Measurements from ENCODE around the gene PLA2G6. TPM values are rescaled to one million over a fixed set of nuclear protein-coding genes. Genes with fewer than 3 reads are reported as not detected.

Gene PLA2G6
- total RNA-seq, 1 experiment from 2014 or later, result 6.0 TPM

DNA sequence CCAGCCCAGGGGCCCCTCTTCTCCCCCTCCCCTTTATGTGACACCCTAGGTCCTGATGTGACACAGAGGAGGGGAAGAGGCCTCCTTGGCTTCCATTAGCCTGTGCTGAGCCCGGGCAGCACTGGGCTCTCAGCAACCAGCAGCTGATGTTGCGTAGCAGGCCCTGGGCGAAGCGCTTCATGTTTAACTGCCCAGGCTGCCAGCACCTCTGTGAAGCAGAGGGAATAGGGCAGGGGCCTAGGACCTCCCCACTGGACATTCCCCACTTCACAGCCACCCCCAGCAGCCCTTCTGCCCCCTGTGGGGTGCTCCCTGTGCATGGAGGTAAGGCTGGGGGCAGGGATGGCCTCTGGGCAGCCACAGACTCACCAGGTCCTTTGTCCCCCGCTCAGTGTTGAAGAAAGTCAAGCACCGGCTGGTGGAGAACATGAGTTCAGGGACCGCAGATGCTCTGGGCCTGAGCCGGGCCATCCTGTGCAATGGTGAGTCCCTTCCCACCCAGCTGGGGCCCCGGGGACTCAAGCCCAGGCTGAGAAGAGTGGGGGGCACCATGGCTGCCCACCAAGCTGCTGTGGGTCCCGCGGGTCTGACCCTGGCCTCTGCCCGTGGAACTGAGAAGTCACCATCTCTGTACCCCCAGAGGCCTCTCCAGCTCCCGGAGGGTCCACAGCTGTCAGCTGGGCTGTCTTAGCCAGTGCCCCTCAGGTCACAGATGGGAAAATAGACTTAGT lies 112.8 kb downstream of the PLA2G6 start:
- no peak overlapping the region for H3K4me2 ChIP-seq (ENCODE audit: low read length)
- TF ChIP-seq EZH2phosphoT487 (IDR thresholded peaks at IDR 0.05; ENCODE audit: borderline replicate concordance, low read length) (no peak), EZH2 (IDR thresholded peaks at IDR 0.05; ENCODE audit: low read length, unreplicated experiment) (no peak)
- TF ChIP-seq, protein P1, sequence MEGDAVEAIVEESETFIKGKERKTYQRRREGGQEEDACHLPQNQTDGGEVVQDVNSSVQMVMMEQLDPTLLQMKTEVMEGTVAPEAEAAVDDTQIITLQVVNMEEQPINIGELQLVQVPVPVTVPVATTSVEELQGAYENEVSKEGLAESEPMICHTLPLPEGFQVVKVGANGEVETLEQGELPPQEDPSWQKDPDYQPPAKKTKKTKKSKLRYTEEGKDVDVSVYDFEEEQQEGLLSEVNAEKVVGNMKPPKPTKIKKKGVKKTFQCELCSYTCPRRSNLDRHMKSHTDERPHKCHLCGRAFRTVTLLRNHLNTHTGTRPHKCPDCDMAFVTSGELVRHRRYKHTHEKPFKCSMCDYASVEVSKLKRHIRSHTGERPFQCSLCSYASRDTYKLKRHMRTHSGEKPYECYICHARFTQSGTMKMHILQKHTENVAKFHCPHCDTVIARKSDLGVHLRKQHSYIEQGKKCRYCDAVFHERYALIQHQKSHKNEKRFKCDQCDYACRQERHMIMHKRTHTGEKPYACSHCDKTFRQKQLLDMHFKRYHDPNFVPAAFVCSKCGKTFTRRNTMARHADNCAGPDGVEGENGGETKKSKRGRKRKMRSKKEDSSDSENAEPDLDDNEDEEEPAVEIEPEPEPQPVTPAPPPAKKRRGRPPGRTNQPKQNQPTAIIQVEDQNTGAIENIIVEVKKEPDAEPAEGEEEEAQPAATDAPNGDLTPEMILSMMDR (conservative IDR thresholded peaks at IDR 0.05; ENCODE audit: low read depth, low read length), result no peak
- CTCF ChIA-PET, result no interaction called here
- H3K9me2 ChIP-seq (replicated peaks; ENCODE audit: low read length), result no peaks in the 10 kb centered on the region
- H2AFZ ChIP-seq (ENCODE audit: low read length), result no peak overlapping the region
- H3K9me3 ChIP-seq (ENCODE audit: low read length), result no peaks in the 10 kb centered on the region
- no peak overlapping the region for H3K4me3 ChIP-seq (ENCODE audit: low read length)
- H4K20me1 ChIP-seq (ENCODE audit: low read length), result no peaks in the 10 kb centered on the region
- no peaks in the 10 kb centered on the region for H3K27me3 ChIP-seq (ENCODE audit: low read length)
- ATAC-seq (no peak), DNase-seq (no peak)
- POLR2A ChIA-PET (ENCODE audit: unreplicated experiment), result no interaction called here
- no peaks in the 10 kb centered on the region for H3K79me2 ChIP-seq (ENCODE audit: low read length)
- no peaks in the 10 kb centered on the region for H3F3A ChIP-seq (ENCODE audit: low read length, unreplicated experiment)
- H3K36me3 ChIP-seq (ENCODE audit: low read depth, low read length), result peaks cover 4% of the 10 kb centered on the region; the same call in 1 of the 2 replicates
- BruUV-seq (replicated peaks), result no TSS peak
- intact Hi-C loops (cut with micrococcal nuclease), result no loop called here
- H3K4me1 ChIP-seq (ENCODE audit: insufficient read depth, low read length), result no peaks in the 10 kb centered on the region
- no peak overlapping the region for H3K27ac ChIP-seq (ENCODE audit: low read length)
- no peak overlapping the region for H3K9ac ChIP-seq (ENCODE audit: low read length)

DNA sequence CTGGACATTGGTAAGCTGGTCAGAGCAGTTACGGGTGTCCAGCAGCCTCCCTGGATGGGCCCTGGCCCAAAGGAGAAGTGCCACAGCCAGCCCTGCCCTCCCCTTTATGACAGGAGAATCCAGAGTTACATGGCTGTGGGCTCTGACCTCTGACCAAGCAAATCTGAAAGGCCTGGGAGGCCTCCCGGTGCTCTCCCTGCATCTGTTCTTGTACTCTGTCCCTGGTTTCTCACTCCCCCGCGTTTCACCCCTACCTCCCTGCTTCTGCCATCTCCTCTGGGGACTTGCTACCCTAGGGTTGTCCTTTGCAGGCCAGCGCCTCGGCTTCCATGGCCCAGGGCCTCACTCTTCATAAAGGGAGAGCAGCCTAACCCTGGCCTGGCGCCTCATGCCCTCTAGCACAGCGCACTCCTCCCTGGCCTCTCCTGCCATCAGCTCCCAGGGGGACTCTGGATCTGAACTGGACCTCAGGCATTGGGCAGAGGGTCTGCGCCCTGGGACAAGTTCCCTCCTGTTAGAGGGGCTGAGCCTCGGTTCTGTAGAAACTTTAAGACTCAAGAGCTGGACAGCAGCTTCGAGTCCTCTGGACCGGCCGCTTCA lies 113.8 kb downstream of the PLA2G6 start:
- H3K27me3 ChIP-seq (ENCODE audit: low read length), result no peaks in the 10 kb centered on the region
- no peak overlapping the region for H2AFZ ChIP-seq (ENCODE audit: low read length)
- ATAC-seq (no peak), DNase-seq (no peak)
- no peaks in the 10 kb centered on the region for H3K79me2 ChIP-seq (ENCODE audit: low read length)
- intact Hi-C loops (cut with micrococcal nuclease), result no loop called here
- POLR2A ChIA-PET (ENCODE audit: unreplicated experiment), result no interaction called here
- CTCF ChIA-PET, result no interaction called here
- H3K4me1 ChIP-seq (ENCODE audit: insufficient read depth, low read length), result no peaks in the 10 kb centered on the region
- TF ChIP-seq EZH2phosphoT487 (IDR thresholded peaks at IDR 0.05; ENCODE audit: borderline replicate concordance, low read length), result no peak
- TF ChIP-seq EZH2 (IDR thresholded peaks at IDR 0.05; ENCODE audit: low read length, unreplicated experiment), result no peak
- TF ChIP-seq, protein P1 (conservative IDR thresholded peaks at IDR 0.05; ENCODE audit: low read depth, low read length), result no peak
- no TSS peak for BruUV-seq (replicated peaks)
- H3K4me3 ChIP-seq (ENCODE audit: low read length), result no peak overlapping the region
- H3K27ac ChIP-seq (ENCODE audit: low read length), result no peak overlapping the region
- no peaks in the 10 kb centered on the region for H4K20me1 ChIP-seq (ENCODE audit: low read length)
- no peaks in the 10 kb centered on the region for H3F3A ChIP-seq (ENCODE audit: low read length, unreplicated experiment)
- H3K9ac ChIP-seq (ENCODE audit: low read length), result no peak overlapping the region
- H3K36me3 ChIP-seq (ENCODE audit: low read depth, low read length), result peaks cover 4% of the 10 kb centered on the region; the same call in 1 of the 2 replicates
- H3K9me3 ChIP-seq (ENCODE audit: low read length), result no peaks in the 10 kb centered on the region
- no peak overlapping the region for H3K4me2 ChIP-seq (ENCODE audit: low read length)
- H3K9me2 ChIP-seq (replicated peaks; ENCODE audit: low read length), result no peaks in the 10 kb centered on the region

DNA sequence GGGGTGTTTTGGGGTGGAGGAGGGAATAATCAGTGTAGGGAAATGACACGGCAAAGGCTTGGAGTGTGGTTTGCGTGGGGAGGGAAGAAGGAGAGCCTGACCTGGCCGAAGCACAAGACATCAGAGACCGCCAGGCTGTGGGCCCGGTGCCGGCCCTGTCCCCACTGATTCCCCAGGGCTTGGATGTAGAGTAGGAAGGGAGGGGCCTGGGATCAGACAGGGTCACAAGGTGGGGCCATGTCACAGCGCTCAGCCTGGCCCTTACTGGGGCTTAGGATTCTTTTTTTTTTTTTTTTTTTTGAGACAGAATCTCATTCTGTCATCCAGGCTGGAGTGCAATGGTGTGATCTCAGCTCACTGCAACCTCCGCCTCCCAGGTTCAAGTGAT lies 114.6 kb downstream of the PLA2G6 start:
- intact Hi-C loops (cut with micrococcal nuclease), result no loop called here

More for the DNA sequence above, 114.6 kb downstream of the PLA2G6 start:
- Histone ChIP-seq H3K4me3 (ENCODE audit: low read length) (no peak overlapping the region), H3K9ac (ENCODE audit: low read length) (no peak overlapping the region), H3K9me3 (ENCODE audit: low read length) (no peaks in the 10 kb centered on the region), H3K4me1 (ENCODE audit: insufficient read depth, low read length) (no peaks in the 10 kb centered on the region), H3K27me3 (ENCODE audit: low read length) (no peaks in the 10 kb centered on the region), H3K4me2 (ENCODE audit: low read length) (no peak overlapping the region), H3K79me2 (ENCODE audit: low read length) (no peaks in the 10 kb centered on the region), H3F3A (ENCODE audit: low read length, unreplicated experiment) (no peaks in the 10 kb centered on the region), H3K36me3 (ENCODE audit: low read depth, low read length) (peaks cover 4% of the 10 kb centered on the region; the same call in 1 of the 2 replicates), H2AFZ (ENCODE audit: low read length) (no peak overlapping the region), H3K27ac (ENCODE audit: low read length) (no peak overlapping the region), H4K20me1 (ENCODE audit: low read length) (no peaks in the 10 kb centered on the region), H3K9me2 (replicated peaks; ENCODE audit: low read length) (no peaks in the 10 kb centered on the region)
- no peak for ATAC-seq
- ChIA-PET POLR2A (ENCODE audit: unreplicated experiment) (no interaction called here), CTCF (no interaction called here)
- BruUV-seq (replicated peaks), result no TSS peak
- TF ChIP-seq EZH2phosphoT487 (IDR thresholded peaks at IDR 0.05; ENCODE audit: borderline replicate concordance, low read length) (no peak), EZH2 (IDR thresholded peaks at IDR 0.05; ENCODE audit: low read length, unreplicated experiment) (no peak)
- TF ChIP-seq, protein P1 (conservative IDR thresholded peaks at IDR 0.05; ENCODE audit: low read depth, low read length), result no peak
- no peak for DNase-seq

All from PC-3 (cell line).